H7 (cell line): ENCODE data around the gene OR52E4. TPM values are rescaled to one million over a fixed set of nuclear protein-coding genes. Genes with fewer than 3 reads are reported as not detected.

ENCODE experiments used
- total RNA-seq: library from RNA; depleted of rRNA; stranded (reverse); fragments of >200 nt; shearing (Covaris generic); gene quantifications from 2 replicates; pipeline ENCODE4 v1.2.3, GENCODE V29; 2014; rRNA removed

The OR52E4 gene
- total RNA-seq, 1 experiment from 2014 or later, result not detected

Other genes starting within 250 kb of the OR52E4 start
- gene TRIM5, start 195.6 kb upstream of the OR52E4 start, total RNA-seq, result 12.3 and 20.8 TPM in 2 replicates
- 2.6 and 3.0 TPM in 2 replicates for gene TRIM22, start 190.8 kb upstream of the OR52E4 start, total RNA-seq
- not detected in 2 replicates for gene OR56B1, start 144.2 kb upstream of the OR52E4 start, total RNA-seq
- not detected in 2 replicates for gene OR52N4, start 126.4 kb upstream of the OR52E4 start, total RNA-seq
- gene OR52N5, start 97.3 kb upstream of the OR52E4 start, total RNA-seq, result 0.07 TPM in 1 of 2 replicates, not detected in the other
- gene OR52N1, start 89.4 kb upstream of the OR52E4 start, total RNA-seq, result not detected in 2 replicates
- gene OR52N2, start 71.7 kb upstream of the OR52E4 start, total RNA-seq, result not detected in 2 replicates
- not detected in 2 replicates for gene OR52E6, start 38.7 kb upstream of the OR52E4 start, total RNA-seq
- gene OR52E8, start 22.9 kb upstream of the OR52E4 start, total RNA-seq, result not detected in 2 replicates
- not detected in 2 replicates for gene OR52E5, start 12.6 kb downstream of the OR52E4 start, total RNA-seq
- not detected in 2 replicates for gene OR56A3, start 61.6 kb downstream of the OR52E4 start, total RNA-seq
- 0.18 TPM in 1 of 2 replicates, not detected in the other for gene OR56A5, start 87.9 kb downstream of the OR52E4 start, total RNA-seq
- gene OR52L1, start 106.4 kb downstream of the OR52E4 start, total RNA-seq, result not detected in 2 replicates
- not detected in 2 replicates for gene OR56A4, start 126.3 kb downstream of the OR52E4 start, total RNA-seq
- 0.03 and 0.07 TPM in 2 replicates for gene OR56A1, start 150.1 kb downstream of the OR52E4 start, total RNA-seq
- not detected in 2 replicates for gene OR56B4, start 227.1 kb downstream of the OR52E4 start, total RNA-seq